Subcutaneous adipose tissue (tissue), 4 donors: ENCODE measurements around the gene DNASE2. TPM values are rescaled to one million over a fixed set of nuclear protein-coding genes. Genes with fewer than 3 reads are reported as not detected.

ENCODE experiments used
- total RNA-seq, 4 donors: library from RNA; depleted of rRNA; stranded (reverse); fragments of >200 nt; gene quantifications; one replicate each; pipeline ENCODE4 v1.1.0, GENCODE V29; 2016
- TF ChIP-seq, protein P1 (sequence below): fragments of 450-650 bp; IDR thresholded peaks from one replicate; pipeline ENCODE4 v1.5.1; 2016; ENCODE audit warnings: low read depth, mild to moderate bottlenecking, control low read depth, antibody characterized with exemption, moderate library complexity

DNASE2 gene
- total RNA-seq, 4 donors from 2014 or later = 24.9 to 74.8 (median 48.2) TPM

DNA sequence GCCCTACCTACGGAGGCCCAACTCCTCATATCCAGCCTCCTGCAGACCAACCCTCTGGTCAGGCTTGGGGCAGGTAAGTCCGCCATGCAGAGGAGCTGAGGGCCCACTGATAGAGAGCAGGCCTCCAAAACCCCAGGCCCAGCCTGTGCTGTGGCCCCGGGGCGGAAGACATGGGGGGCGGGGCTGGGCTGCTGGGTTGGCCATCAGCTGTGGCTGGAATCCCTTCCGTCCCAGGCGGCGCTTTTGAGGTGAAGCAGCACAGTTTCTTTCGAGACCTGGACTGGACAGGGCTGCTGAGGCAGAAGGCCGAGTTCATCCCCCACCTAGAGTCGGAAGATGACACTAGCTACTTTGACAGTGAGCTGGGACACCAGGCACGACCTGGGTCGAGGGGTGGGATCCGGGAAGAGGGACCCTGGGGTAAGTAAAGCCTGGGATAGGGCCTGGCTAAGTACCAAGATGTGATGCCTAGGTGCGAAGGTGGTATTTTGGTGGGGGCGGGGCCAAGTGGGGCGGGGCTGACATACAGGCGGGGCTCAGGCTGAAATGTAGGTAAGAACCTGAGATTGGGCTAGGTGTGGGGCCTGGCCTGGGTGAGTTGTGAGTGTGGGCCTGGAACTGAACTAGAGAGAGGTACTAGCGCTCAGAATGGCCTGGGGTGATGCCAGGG lies 15.4 kb downstream of the DNASE2 start:
- TF ChIP-seq, protein P1, sequence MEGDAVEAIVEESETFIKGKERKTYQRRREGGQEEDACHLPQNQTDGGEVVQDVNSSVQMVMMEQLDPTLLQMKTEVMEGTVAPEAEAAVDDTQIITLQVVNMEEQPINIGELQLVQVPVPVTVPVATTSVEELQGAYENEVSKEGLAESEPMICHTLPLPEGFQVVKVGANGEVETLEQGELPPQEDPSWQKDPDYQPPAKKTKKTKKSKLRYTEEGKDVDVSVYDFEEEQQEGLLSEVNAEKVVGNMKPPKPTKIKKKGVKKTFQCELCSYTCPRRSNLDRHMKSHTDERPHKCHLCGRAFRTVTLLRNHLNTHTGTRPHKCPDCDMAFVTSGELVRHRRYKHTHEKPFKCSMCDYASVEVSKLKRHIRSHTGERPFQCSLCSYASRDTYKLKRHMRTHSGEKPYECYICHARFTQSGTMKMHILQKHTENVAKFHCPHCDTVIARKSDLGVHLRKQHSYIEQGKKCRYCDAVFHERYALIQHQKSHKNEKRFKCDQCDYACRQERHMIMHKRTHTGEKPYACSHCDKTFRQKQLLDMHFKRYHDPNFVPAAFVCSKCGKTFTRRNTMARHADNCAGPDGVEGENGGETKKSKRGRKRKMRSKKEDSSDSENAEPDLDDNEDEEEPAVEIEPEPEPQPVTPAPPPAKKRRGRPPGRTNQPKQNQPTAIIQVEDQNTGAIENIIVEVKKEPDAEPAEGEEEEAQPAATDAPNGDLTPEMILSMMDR = no peak

DNA sequence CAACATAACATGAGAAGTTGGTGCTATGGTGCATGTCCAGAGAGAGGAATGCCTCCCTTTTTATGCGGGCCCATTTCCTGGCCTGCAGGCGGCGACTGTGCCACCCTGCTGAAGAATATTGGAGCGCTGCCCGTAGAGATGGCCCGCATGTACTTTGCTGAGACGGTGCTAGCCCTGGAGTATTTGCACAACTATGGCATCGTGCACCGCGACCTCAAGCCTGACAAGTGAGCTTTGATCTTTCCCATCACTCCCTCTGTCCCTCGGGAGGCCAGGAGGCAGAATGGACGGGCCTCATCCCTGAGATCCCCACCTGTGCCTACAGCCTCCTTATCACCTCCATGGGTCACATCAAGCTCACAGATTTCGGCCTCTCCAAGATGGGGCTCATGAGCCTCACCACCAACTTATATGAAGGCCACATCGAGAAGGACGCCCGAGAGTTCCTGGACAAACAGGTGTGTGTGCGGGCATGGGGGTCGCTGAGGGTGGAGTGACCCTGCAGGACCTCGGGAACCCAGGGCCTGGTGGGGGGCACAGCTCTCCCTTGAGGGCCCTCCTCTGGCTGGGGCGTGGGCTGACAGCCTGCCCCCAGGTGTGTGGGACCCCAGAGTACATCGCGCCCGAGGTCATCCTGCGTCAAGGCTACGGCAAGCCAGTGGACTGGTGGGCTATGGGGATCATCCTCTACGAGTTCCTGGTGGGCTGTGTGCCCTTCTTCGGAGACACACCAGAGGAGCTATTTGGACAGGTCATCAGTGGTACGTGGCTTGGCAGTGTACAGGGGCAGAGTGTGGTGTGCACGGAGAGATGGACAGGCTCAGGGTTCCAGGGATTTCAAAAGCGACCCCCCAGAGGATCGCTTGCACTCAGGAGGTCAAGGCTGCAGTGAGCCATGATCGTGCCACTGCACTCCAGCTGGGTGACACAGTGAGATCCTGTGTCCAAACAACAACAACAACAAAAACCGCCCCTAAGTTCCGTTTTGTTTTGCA lies 16.2 kb downstream of the DNASE2 start:
- TF ChIP-seq, protein P1 = no peak

DNA sequence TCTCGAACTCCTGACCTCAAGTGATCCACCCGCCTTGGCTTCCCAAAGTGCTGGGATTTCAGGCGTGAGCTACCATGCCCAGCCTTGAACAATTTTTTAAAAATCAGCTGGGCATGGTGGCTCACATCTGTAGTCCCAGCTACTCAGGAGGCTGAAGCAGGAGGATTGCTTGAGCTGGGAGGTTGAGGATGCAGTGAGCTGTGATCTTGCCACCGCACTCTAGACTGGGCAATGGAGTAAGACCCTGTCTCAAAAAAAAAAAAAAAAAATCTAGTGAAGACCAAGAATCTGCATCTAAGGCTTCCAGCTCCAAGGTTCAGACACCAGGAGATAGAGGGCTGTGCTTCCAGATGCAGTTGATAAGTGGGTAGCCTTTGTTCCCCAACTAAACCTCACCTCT lies 17.1 kb downstream of the DNASE2 start:
- TF ChIP-seq, protein P1 = no peak

DNA sequence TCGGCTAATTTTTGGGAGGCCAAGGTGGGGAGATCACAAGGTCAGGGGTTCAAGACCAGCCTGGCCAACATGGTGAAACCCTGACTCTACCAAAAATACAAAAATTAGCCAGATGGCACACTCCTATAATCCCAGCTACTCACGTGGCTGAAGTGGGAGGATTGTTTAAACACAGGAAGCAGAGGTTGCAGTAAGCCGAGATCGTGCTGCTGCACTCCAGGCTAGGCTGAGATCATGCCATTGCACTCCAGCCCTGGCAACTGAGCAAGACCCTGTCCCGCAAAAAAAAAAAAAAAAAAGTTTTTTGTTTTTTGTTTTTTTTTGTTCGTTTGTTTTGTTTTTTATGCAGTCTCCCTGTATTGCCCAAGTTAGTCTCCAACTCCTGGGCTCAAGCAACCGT lies 21.7 kb downstream of the DNASE2 start:
- TF ChIP-seq, protein P1 = no peak

DNA sequence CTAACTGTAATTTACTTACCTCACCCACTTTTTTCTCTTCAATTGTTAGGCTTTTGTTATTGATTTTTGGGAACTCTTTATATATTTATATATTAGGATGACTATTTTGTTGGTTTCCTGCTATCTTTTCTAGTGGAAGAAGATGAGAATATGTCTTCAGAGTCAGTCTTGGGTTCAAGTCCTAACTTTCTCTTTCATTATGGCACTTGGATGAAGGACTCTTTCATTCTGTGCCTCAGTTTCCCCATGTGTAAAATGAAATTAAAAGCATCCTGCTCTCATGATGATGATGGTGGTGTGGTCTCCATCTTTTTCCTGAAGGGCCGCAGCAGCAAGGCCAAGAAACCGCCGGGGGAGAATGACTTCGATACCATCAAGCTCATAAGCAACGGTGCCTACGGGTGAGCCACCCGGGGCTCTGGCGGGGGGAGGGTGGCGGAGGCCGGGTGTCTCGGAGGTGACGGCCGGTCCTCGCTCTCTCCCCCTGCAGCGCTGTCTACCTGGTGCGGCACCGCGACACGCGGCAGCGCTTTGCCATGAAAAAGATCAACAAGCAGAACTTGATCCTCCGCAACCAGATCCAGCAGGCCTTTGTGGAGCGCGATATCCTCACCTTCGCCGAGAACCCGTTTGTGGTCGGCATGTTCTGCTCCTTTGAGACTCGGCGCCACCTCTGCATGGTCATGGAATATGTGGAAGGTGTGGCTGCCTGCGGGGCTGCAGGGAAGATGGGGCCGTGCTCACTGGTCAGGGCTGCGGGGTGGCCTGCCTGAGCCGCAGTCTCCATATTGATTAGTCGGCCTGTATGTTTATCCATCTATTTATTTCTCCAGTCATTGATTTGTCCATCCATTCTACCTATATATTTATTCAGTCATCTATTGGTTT lies 23.0 kb downstream of the DNASE2 start:
- TF ChIP-seq, protein P1 = no peak

DNA sequence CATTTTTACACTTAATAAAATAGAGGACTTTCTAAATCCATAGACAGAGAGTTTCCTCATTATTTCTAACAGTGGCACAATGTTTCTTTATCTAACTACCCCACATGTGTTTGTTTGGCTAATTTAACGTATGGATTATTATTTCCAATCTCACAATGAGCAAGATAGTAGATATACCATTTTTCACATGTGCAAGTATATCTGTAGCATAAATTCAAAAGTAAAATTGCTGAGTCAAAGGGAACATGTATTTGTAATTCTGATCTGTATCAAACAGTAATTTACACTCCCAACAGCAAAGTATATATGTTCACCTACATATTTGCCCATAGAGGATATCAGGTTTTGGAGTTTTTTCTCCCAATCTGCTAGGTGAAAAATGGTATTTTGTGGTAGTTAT lies 24.6 kb downstream of the DNASE2 start:
- TF ChIP-seq, protein P1 = no peak
